PC-9 (cell line): ENCODE results near the gene IRF9. TPM values are rescaled to one million over a fixed set of nuclear protein-coding genes. Genes with fewer than 3 reads are reported as not detected.

Experiments
- BruUV-seq: library from RNA; stranded (reverse); fragments of 400-500 nt; replicated peaks from 2 replicates; lab custom pipeline; 2021; lab: Mats Ljungman, UMichigan
- CTCF ChIA-PET: fragments of 300-600 bp; sonication (Branson Sonifier 250); formaldehyde crosslinking; loops from one replicate; lab custom pipeline; 2022; ENCODE audit warnings: antibody characterized with exemption; lab: Charles Lee
- POLR2A ChIA-PET: fragments of 300-600 bp; sonication (Branson Sonifier 250); formaldehyde crosslinking; loops from one replicate; lab custom pipeline; 2022; ENCODE audit warnings: antibody characterized with exemption; ENCODE audit not compliant: unreplicated experiment; lab: Charles Lee
- DNase-seq, 2 experiments: peaks; one replicate each; pipeline versions ENCODE4 v3.0.0 to v3.0.0-alpha.2; 2015 to 2022; ENCODE audit warnings: mixed read lengths in 1 of 2
- H2AFZ ChIP-seq: fragments of 200-600 bp; sonication (generic); 2 replicates; pipeline ENCODE4 v1.8.1; 2017; ENCODE audit warnings: antibody characterized with exemption
- H3F3A ChIP-seq: fragments of 200-600 bp; sonication (generic); 2 replicates; pipeline ENCODE4 v1.8.1; 2017; ENCODE audit warnings: antibody characterized with exemption, mild to moderate bottlenecking, low read depth; ENCODE audit not compliant: insufficient read depth
- H3K27ac ChIP-seq: fragments of 200-600 bp; sonication (generic); 2 replicates; pipeline ENCODE4 v1.6.1; 2016; ENCODE audit warnings: mixed run types
- H3K27me3 ChIP-seq: fragments of 200-600 bp; sonication (generic); 2 replicates; pipeline ENCODE4 v1.6.1; 2016; ENCODE audit warnings: low read depth, mixed run types; ENCODE audit not compliant: insufficient read depth
- H3K36me3 ChIP-seq: fragments of 200-600 bp; sonication (generic); 2 replicates; pipeline ENCODE4 v1.6.1; 2016; ENCODE audit warnings: low read depth, mixed run types
- H3K4me1 ChIP-seq: fragments of 200-600 bp; sonication (generic); replicated peaks from 2 replicates; pipeline ENCODE4 v1.6.1; 2016; ENCODE audit warnings: mixed run types; ENCODE audit not compliant: insufficient read depth
- H3K4me2 ChIP-seq: fragments of 200-600 bp; sonication (generic); 2 replicates; pipeline ENCODE4 v1.6.1; 2017; ENCODE audit warnings: mixed run types
- H3K4me3 ChIP-seq: fragments of 200-600 bp; sonication (generic); 2 replicates; pipeline ENCODE4 v1.6.1; 2016; ENCODE audit warnings: mixed run types
- H3K79me2 ChIP-seq: fragments of 200-600 bp; sonication (generic); 2 replicates; pipeline ENCODE4 v1.6.1; 2017; ENCODE audit warnings: low read depth, mixed run types
- H3K9me2 ChIP-seq: fragments of 200-600 bp; sonication (generic); 2 replicates; pipeline ENCODE4 v1.8.1; 2017; ENCODE audit warnings: mild to moderate bottlenecking; ENCODE audit not compliant: insufficient read depth
- H3K9me3 ChIP-seq: fragments of 200-600 bp; sonication (generic); 2 replicates; pipeline ENCODE4 v1.8.1; 2016; ENCODE audit warnings: low read depth; ENCODE audit not compliant: insufficient read depth
- H4K20me1 ChIP-seq: fragments of 200-600 bp; sonication (generic); 2 replicates; pipeline ENCODE4 v1.8.1; 2017; ENCODE audit not compliant: insufficient read depth
- CTCF ChIP-seq: fragments of 200-600 bp; sonication (generic); conservative IDR thresholded peaks from 2 replicates; pipeline ENCODE4 v1.6.1; 2017; ENCODE audit warnings: mixed run types, antibody characterized with exemption, mild to moderate bottlenecking, moderate library complexity
- EZH2 ChIP-seq: fragments of 200-600 bp; sonication (generic); IDR thresholded peaks from 2 replicates; pipeline ENCODE4 v1.8.0; 2017; ENCODE audit warnings: antibody characterized with exemption, low read depth
- intact Hi-C: fragments of 100-400 bp; cut with micrococcal nuclease; formaldehyde crosslinking; loops from one replicate; pipeline ENCODE4 v1.10.0; 2022; ENCODE audit not compliant: unreplicated experiment
- total RNA-seq: library from RNA; stranded (reverse); gene quantifications from 2 replicates; pipeline ENCODE4 v1.2.3, GENCODE V29; 2021

IRF9 gene
- total RNA-seq, 1 experiment from 2014 or later, result 21.4 TPM

GRCh38 chr14:24145219-24145618, 15.8 kb upstream of the IRF9 start:
- no peaks in the 10 kb centered on the region; the same call in 1 of the 2 replicates for H3K36me3 ChIP-seq
- no peak overlapping the region for H2AFZ ChIP-seq
- H3K4me2 ChIP-seq, result peak overlapping the region; percentile 93
- H3K27me3 ChIP-seq, result no peaks in the 10 kb centered on the region
- POLR2A ChIA-PET, result interaction anchor here (0.6 kb wide), 1 partner anchor 8 kb away, joined by 5 read pairs; no protein-coding TSS in a partner anchor
- no peak for TF ChIP-seq EZH2
- no peak for TF ChIP-seq CTCF
- H3K9me3 ChIP-seq, result no peaks in the 10 kb centered on the region
- H3K4me3 ChIP-seq, result peak overlapping the region; percentile 63; the same call in 1 of the 2 replicates
- H4K20me1 ChIP-seq, result no peaks in the 10 kb centered on the region
- peaks cover 15% of the 10 kb centered on the region for H3K4me1 ChIP-seq
- DNase-seq, result no peak
- CTCF ChIA-PET, result interaction anchor here (0.6 kb wide), 2 partner anchors 11 to 53 kb away, joined by 4 to 5 read pairs; no protein-coding TSS in a partner anchor
- no TSS peak for BruUV-seq
- no peak overlapping the region for H3K27ac ChIP-seq
- peaks cover 10% of the 10 kb centered on the region for H3F3A ChIP-seq
- no peaks in the 10 kb centered on the region for H3K9me2 ChIP-seq
- peaks cover 37% of the 10 kb centered on the region for H3K79me2 ChIP-seq
- intact Hi-C loops, result no loop called here

DNA sequence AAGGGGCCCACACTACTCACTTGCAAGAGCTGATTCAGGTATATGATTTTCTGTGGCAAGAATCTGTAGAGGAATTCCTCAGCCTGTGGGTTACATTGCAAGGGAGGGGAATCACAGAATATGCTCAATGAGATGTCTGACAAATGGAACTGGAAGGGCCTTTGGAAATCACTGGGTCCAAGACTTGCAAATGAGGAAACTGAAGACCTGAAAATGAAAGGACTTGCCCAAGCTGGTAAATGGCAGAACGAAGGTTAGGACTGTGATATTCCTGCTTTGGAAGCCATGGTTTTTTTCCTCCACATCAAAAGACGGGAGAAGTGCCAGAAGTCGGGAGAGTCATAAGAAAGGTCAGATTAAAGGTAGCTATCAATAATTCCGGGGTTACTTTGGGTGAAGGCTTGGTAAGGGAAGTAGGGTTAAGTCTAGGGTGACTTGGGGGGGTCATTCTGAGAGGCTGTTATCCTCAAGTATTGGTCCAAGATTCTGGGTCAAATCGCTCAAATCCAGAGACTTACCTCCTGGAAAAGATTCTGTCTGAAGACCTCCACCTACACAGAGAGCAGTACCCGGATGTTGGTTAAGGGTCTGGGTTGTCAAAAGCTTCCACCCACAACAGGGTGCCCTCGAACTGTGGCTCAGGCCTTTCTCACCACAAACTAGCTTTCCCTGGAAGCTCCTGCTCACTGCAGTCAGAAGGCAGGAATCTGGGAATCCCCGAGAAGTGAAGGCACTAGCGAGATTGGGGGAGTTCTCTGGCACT, 15.2 kb upstream of the IRF9 start:
- H2AFZ ChIP-seq, result peak overlapping the region; percentile 79
- POLR2A ChIA-PET, result interaction anchor here (0.5 to 1.8 kb wide), 3 partner anchors 9 to 35 kb away, joined by 4 to 26 read pairs (median 5); partner anchors contain the start of genes DCAF11 and NRL

More for the DNA sequence above, 15.2 kb upstream of the IRF9 start:
- Histone ChIP-seq H3K36me3 (no peaks in the 10 kb centered on the region; the same call in 1 of the 2 replicates), H3K4me1 (peaks cover 15% of the 10 kb centered on the region), H3K9me3 (no peaks in the 10 kb centered on the region), H3K27ac (peak overlapping the region; percentile 29; the same call in 1 of the 2 replicates), H3K9me2 (no peaks in the 10 kb centered on the region), H3K4me2 (peak overlapping the region; percentile 93), H3K27me3 (no peaks in the 10 kb centered on the region), H3K4me3 (peak overlapping the region; percentile 63), H3K79me2 (peaks cover 37% of the 10 kb centered on the region), H4K20me1 (no peaks in the 10 kb centered on the region), H3F3A (peaks cover 10% of the 10 kb centered on the region)
- CTCF ChIA-PET, result interaction anchor here (0.6 to 1.4 kb wide), 3 partner anchors 15 to 54 kb away, joined by 3 to 4 read pairs (median 4); partner anchors contain the start of genes DCAF11, IRF9 and NRL
- no peak for DNase-seq
- TSS peak; percentile 53 for BruUV-seq
- intact Hi-C loops, result loop anchor here (1.0 to 2.0 kb wide), 2 partner anchors 32 to 67 kb away; partner anchors contain the start of genes CHMP4A, DCAF11 and NRL
- TF ChIP-seq CTCF (no peak), EZH2 (no peak)
